ENCODE measurements around the gene CPVL. TPM values are rescaled to one million over a fixed set of nuclear protein-coding genes. Genes with fewer than 3 reads are reported as not detected.

Gene CPVL
- total and polyA plus RNA-seq, 2 experiments from 2014 or later = 31.9 to 37.8 TPM

DNA sequence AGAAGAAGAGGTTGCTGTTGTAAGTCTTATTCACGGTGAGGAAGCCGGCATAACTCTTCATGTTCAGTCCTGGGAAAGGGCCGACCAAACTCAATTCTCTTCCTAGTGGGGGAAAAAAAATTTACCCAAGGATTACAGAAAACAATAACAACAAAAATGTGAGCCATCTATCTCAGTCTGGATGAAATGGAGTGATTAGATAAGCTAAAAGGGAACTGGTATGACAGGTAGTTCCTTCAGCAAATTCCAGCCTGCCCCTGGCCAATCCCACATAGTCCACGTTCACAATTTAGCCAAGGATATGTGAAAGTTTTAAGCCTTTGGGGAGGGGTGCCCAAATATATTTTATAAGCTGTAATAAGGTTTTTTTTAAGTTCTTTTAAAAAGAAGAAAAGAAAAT, 33.6 kb downstream of the CPVL start (continued):
- TF ChIP-seq, protein P1, sequence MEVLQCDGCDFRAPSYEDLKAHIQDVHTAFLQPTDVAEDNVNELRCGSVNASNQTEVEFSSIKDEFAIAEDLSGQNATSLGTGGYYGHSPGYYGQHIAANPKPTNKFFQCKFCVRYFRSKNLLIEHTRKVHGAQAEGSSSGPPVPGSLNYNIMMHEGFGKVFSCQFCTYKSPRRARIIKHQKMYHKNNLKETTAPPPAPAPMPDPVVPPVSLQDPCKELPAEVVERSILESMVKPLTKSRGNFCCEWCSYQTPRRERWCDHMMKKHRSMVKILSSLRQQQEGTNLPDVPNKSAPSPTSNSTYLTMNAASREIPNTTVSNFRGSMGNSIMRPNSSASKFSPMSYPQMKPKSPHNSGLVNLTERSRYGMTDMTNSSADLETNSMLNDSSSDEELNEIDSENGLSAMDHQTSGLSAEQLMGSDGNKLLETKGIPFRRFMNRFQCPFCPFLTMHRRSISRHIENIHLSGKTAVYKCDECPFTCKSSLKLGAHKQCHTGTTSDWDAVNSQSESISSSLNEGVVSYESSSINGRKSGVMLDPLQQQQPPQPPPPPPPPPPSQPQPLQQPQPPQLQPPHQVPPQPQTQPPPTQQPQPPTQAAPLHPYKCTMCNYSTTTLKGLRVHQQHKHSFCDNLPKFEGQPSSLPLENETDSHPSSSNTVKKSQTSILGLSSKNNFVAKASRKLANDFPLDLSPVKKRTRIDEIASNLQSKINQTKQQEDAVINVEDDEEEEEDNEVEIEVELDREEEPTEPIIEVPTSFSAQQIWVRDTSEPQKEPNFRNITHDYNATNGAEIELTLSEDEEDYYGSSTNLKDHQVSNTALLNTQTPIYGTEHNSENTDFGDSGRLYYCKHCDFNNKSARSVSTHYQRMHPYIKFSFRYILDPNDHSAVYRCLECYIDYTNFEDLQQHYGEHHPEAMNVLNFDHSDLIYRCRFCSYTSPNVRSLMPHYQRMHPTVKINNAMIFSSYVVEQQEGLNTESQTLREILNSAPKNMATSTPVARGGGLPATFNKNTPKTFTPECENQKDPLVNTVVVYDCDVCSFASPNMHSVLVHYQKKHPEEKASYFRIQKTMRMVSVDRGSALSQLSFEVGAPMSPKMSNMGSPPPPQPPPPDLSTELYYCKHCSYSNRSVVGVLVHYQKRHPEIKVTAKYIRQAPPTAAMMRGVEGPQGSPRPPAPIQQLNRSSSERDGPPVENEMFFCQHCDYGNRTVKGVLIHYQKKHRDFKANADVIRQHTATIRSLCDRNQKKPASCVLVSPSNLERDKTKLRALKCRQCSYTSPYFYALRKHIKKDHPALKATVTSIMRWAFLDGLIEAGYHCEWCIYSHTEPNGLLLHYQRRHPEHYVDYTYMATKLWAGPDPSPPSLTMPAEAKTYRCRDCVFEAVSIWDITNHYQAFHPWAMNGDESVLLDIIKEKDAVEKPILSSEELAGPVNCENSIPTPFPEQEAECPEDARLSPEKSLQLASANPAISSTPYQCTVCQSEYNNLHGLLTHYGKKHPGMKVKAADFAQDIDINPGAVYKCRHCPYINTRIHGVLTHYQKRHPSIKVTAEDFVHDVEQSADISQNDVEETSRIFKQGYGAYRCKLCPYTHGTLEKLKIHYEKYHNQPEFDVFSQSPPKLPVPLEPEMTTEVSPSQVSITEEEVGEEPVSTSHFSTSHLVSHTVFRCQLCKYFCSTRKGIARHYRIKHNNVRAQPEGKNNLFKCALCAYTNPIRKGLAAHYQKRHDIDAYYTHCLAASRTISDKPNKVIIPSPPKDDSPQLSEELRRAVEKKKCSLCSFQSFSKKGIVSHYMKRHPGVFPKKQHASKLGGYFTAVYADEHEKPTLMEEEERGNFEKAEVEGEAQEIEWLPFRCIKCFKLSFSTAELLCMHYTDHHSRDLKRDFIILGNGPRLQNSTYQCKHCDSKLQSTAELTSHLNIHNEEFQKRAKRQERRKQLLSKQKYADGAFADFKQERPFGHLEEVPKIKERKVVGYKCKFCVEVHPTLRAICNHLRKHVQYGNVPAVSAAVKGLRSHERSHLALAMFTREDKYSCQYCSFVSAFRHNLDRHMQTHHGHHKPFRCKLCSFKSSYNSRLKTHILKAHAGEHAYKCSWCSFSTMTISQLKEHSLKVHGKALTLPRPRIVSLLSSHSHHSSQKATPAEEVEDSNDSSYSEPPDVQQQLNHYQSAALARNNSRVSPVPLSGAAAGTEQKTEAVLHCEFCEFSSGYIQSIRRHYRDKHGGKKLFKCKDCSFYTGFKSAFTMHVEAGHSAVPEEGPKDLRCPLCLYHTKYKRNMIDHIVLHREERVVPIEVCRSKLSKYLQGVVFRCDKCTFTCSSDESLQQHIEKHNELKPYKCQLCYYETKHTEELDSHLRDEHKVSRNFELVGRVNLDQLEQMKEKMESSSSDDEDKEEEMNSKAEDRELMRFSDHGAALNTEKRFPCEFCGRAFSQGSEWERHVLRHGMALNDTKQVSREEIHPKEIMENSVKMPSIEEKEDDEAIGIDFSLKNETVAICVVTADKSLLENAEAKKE (CRISPR knock-in tag; IDR thresholded peaks at IDR 0.05) = no peak
- TF ChIP-seq EZH2 (IDR thresholded peaks at IDR 0.05; ENCODE audit: low read depth, unreplicated experiment) (no peak), ZNF114 (CRISPR knock-in tag; IDR thresholded peaks at IDR 0.05) (no peak), ZNF331 (CRISPR knock-in tag; IDR thresholded peaks at IDR 0.05; ENCODE audit: low read depth) (no peak), CREB1 (CRISPR knock-in tag; IDR thresholded peaks at IDR 0.05; ENCODE audit: low read depth) (no peak), STAT1 (IDR thresholded peaks at IDR 0.05; ENCODE audit: unreplicated experiment) (no peak)
- TF ChIP-seq, protein P2, sequence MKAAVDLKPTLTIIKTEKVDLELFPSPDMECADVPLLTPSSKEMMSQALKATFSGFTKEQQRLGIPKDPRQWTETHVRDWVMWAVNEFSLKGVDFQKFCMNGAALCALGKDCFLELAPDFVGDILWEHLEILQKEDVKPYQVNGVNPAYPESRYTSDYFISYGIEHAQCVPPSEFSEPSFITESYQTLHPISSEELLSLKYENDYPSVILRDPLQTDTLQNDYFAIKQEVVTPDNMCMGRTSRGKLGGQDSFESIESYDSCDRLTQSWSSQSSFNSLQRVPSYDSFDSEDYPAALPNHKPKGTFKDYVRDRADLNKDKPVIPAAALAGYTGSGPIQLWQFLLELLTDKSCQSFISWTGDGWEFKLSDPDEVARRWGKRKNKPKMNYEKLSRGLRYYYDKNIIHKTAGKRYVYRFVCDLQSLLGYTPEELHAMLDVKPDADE (IDR thresholded peaks at IDR 0.05) = no peak

DNA sequence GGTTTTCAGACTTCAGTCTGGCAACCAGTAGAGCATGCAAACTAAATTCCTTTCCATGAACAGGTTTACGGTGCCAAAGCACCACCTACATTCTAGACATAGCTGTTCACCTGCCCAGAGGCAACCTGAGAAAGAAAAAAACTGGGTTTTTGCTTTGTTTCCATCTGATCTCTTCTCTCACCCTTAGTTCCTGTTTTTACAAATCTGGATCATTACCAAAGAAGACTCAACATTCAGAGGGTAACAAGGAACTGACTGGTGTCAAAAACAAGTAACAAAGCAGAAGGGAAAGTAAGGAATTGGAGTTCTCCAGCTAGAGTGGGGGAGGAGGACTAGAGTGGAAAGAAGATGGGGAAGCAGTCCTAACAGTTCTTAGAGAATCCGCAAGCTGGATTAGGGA, 36.4 kb downstream of the CPVL start:
- Histone ChIP-seq H3K27me3 (ENCODE audit: insufficient read depth) (no peaks in the 10 kb centered on the region), H3K4me1 (ENCODE audit: insufficient read depth) (peaks cover 6% of the 10 kb centered on the region; the same call in 1 of the 2 replicates), H3K36me3 (ENCODE audit: insufficient read depth) (0 out of 2 replicates have a peak, but pooled peaks cover 3% of the 10 kb centered on the region), H3K79me2 (replicated peaks; ENCODE audit: insufficient read depth) (no peaks in the 10 kb centered on the region), H4K20me1 (replicated peaks; ENCODE audit: insufficient read depth) (no peaks in the 10 kb centered on the region), H3K4me3 (no peak overlapping the region), H3K4me2 (no peak overlapping the region), H3K9me2 (ENCODE audit: insufficient read depth) (no peaks in the 10 kb centered on the region), H3K27ac (ENCODE audit: low read depth) (no peak overlapping the region), H3F3A (replicated peaks; ENCODE audit: low read depth) (no peaks in the 10 kb centered on the region), H2AFZ (no peak overlapping the region)
- ATAC-seq (no peak), DNase-seq (ENCODE audit: low spot score) (no peak)
- Mint-ChIP-seq H3K4me3 (no peak overlapping the region), H3K27ac (no peak overlapping the region), H3K27me3 (ENCODE audit: insufficient read depth, low read depth, poor library complexity) (peaks cover 4% of the 10 kb centered on the region), H3K36me3 (ENCODE audit: low read depth) (peaks cover 10% of the 10 kb centered on the region), H3K9me3 (peaks cover 3% of the 10 kb centered on the region), H3K4me1 (peaks cover 14% of the 10 kb centered on the region)
- no peak for TF ChIP-seq POLR2AphosphoS5 (IDR thresholded peaks at IDR 0.05; ENCODE audit: low read depth)
- TF ChIP-seq, protein P1 (CRISPR knock-in tag; IDR thresholded peaks at IDR 0.05) = no peak
